Measurements from ENCODE around the gene TRERF1. TPM values are rescaled to one million over a fixed set of nuclear protein-coding genes. Genes with fewer than 3 reads are reported as not detected.

The TRERF1 gene
- total and polyA plus RNA-seq, 2 experiments from 2014 or later, result 11.2 to 20.6 TPM

- peaks cover 54% of the 10 kb centered on the region for H4K20me1 ChIP-seq (replicated peaks; ENCODE audit: insufficient read depth)
- DNase-seq (ENCODE audit: low spot score), result no peak
- Mint-ChIP-seq H3K27me3 (ENCODE audit: insufficient read depth, low read depth, poor library complexity) (peaks cover 6% of the 10 kb centered on the region), H3K27ac (no peak overlapping the region), H3K4me1 (peaks cover 49% of the 10 kb centered on the region), H3K9me3 (peaks cover 17% of the 10 kb centered on the region), H3K4me3 (no peak overlapping the region), H3K36me3 (ENCODE audit: low read depth) (peaks cover 28% of the 10 kb centered on the region)
- H3K9me2 ChIP-seq (ENCODE audit: insufficient read depth), result no peaks in the 10 kb centered on the region
- no peak overlapping the region for H2AFZ ChIP-seq
- peaks cover 100% of the 10 kb centered on the region for H3K79me2 ChIP-seq (replicated peaks; ENCODE audit: insufficient read depth)
- no peak overlapping the region for H3K4me3 ChIP-seq
- peaks cover 39% of the 10 kb centered on the region for H3K4me1 ChIP-seq (ENCODE audit: insufficient read depth)
- no peaks in the 10 kb centered on the region for H3K27me3 ChIP-seq (ENCODE audit: insufficient read depth)
- H3F3A ChIP-seq (replicated peaks; ENCODE audit: low read depth), result 0 out of 2 replicates have a peak, but pooled peaks cover 9% of the 10 kb centered on the region
- peaks cover 7% of the 10 kb centered on the region; the same call in 1 of the 2 replicates for H3K36me3 ChIP-seq (ENCODE audit: insufficient read depth)
- peak overlapping the region; percentile 63; the same call in 1 of the 2 replicates for H3K27ac ChIP-seq (ENCODE audit: low read depth)
- 0 out of 2 replicates have a peak overlapping the region, but pooled peaks have one; percentile 60 for H3K4me2 ChIP-seq
- no peak for TF ChIP-seq ZNF114 (CRISPR knock-in tag; IDR thresholded peaks at IDR 0.05)
- TF ChIP-seq, protein P1, sequence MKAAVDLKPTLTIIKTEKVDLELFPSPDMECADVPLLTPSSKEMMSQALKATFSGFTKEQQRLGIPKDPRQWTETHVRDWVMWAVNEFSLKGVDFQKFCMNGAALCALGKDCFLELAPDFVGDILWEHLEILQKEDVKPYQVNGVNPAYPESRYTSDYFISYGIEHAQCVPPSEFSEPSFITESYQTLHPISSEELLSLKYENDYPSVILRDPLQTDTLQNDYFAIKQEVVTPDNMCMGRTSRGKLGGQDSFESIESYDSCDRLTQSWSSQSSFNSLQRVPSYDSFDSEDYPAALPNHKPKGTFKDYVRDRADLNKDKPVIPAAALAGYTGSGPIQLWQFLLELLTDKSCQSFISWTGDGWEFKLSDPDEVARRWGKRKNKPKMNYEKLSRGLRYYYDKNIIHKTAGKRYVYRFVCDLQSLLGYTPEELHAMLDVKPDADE (IDR thresholded peaks at IDR 0.05), result no peak
- no peak for TF ChIP-seq CREB1 (CRISPR knock-in tag; IDR thresholded peaks at IDR 0.05; ENCODE audit: low read depth)
- TF ChIP-seq STAT1 (IDR thresholded peaks at IDR 0.05; ENCODE audit: unreplicated experiment), result no peak
- no peak for TF ChIP-seq POLR2AphosphoS5 (IDR thresholded peaks at IDR 0.05; ENCODE audit: low read depth)
- TF ChIP-seq JUNB (IDR thresholded peaks at IDR 0.05; ENCODE audit: unreplicated experiment), result no peak
- no peak for TF ChIP-seq NANOG (IDR thresholded peaks at IDR 0.05; ENCODE audit: borderline replicate concordance)
- no peak for TF ChIP-seq EZH2phosphoT487 (IDR thresholded peaks at IDR 0.05; ENCODE audit: unreplicated experiment)
- TF ChIP-seq ZNF331 (CRISPR knock-in tag; IDR thresholded peaks at IDR 0.05; ENCODE audit: low read depth), result no peak
- TF ChIP-seq, protein P2, sequence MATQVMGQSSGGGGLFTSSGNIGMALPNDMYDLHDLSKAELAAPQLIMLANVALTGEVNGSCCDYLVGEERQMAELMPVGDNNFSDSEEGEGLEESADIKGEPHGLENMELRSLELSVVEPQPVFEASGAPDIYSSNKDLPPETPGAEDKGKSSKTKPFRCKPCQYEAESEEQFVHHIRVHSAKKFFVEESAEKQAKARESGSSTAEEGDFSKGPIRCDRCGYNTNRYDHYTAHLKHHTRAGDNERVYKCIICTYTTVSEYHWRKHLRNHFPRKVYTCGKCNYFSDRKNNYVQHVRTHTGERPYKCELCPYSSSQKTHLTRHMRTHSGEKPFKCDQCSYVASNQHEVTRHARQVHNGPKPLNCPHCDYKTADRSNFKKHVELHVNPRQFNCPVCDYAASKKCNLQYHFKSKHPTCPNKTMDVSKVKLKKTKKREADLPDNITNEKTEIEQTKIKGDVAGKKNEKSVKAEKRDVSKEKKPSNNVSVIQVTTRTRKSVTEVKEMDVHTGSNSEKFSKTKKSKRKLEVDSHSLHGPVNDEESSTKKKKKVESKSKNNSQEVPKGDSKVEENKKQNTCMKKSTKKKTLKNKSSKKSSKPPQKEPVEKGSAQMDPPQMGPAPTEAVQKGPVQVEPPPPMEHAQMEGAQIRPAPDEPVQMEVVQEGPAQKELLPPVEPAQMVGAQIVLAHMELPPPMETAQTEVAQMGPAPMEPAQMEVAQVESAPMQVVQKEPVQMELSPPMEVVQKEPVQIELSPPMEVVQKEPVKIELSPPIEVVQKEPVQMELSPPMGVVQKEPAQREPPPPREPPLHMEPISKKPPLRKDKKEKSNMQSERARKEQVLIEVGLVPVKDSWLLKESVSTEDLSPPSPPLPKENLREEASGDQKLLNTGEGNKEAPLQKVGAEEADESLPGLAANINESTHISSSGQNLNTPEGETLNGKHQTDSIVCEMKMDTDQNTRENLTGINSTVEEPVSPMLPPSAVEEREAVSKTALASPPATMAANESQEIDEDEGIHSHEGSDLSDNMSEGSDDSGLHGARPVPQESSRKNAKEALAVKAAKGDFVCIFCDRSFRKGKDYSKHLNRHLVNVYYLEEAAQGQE (IDR thresholded peaks at IDR 0.05; ENCODE audit: unreplicated experiment), result no peak
- no peak for TF ChIP-seq EZH2 (IDR thresholded peaks at IDR 0.05; ENCODE audit: low read depth, unreplicated experiment)
- TF ChIP-seq CTCF (conservative IDR thresholded peaks at IDR 0.05; ENCODE audit: low read depth in 2 of 2), result no peak
- no peak for ATAC-seq
Observed at GRCh38 chr6:42429836-42430235, 21.9 kb downstream of the TRERF1 start.

All from GM23338 (cell line).